ENCODE results near the gene HTR3E. TPM values are rescaled to one million over a fixed set of nuclear protein-coding genes. Genes with fewer than 3 reads are reported as not detected.
A peak's percentile ranks its signal among the peaks of the same experiment; 100 is the strongest.

HTR3E gene
- total RNA-seq, 3 donors from 2014 or later = not detected

DNA sequence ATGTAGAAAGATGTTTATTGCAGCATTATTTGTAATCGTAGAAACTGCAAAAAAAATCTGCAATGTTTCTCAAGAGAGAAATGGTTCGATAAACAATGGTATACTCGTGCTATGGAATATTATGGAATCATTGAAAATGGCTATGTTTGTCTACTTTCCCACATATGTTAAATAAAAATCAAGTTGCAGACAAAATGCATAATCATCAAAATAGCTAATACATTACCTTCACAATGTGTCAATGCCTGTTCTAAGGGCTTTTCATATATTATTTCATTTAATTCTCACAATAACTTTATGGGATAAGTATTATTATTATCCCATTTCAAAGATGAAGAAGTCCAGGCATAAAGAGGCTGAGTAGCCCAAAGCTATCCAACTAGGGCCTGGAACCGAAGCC lies 36.1 kb downstream of the HTR3E start:
- Histone ChIP-seq H3K4me3 (no peak overlapping the region), H3K27ac (no peak overlapping the region), H3K36me3 (no peaks in the 10 kb centered on the region), H3K9me3 (no peaks in the 10 kb centered on the region), H3K4me1 (peaks cover 0 to 7% of the 10 kb centered on the region in 2 donors), H3K27me3 (no peaks in the 10 kb centered on the region)
- DNase-seq (ENCODE audit: low spot score in 2 of 2) = no peak
- no peak for TF ChIP-seq POLR2A (IDR thresholded peaks at IDR 0.05)
- no peak for TF ChIP-seq POLR2AphosphoS5 (IDR thresholded peaks at IDR 0.05)
- intact Hi-C loops (cut with DNase I; ENCODE audit: low total_unique reads) = no loop called here

DNA sequence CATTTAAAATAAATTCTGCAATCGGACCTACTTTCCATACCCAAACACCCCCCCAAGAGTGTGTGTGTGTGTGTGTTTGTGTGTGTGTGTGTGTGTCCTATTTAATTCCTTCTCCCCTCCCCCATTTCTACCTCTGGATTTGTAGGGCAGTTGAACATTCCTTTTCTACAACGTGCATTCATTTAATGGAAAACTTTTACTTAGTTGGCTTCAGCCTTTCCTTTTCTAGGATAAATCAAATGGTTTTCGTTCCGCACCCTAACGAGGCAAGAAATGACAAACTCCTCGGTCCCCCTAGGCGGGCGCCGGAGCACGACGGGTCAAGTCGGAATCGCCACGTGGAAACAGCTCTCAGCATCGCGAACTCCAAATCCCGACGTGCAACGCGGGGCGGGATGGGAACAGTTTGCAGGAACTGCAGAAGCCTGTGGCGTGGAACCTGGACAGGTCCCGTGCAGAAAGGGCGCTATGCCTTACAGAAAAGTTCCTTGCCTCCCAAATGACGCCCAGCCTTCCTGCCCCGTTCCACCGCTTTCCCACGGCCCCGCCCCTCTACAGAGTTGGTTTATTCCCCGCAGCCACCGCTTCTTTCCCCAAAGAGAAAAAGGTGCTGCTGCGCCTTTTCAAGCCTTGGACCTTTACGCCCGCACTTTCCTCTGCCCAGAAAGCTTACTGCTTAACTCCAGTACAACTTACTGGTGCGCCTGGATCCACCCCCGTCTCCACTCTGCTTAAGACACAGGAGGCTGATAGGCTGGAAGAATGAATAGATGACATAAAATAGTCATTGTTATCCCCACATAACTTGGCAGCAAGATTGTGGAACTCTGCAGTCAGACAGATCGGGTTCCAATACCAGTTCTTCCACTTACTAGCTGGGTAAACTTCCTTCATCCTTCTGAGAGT lies 37.2 kb downstream of the HTR3E start:
- intact Hi-C loops (cut with DNase I; ENCODE audit: low total_unique reads) = no loop called here

DNA sequence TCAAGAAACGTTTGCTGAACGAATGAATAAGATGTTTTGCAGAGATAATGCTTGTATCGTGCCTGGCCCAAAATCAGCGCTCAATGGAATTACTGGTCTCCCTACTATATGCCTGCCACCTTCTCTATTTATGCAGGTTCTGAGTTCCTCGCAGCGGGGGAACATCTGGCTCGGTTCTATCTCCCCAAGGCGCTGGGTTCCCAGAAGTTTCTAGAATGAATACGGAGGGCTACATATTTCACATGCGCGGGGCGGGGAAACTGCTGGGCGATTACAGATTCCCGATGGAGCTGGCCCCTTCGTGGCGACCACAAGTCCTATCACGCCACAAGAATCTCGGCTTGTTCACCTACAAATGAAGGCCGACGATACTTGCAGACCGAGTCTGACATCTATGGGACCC lies 37.9 kb downstream of the HTR3E start:
- Histone ChIP-seq H3K27me3 (no peaks in the 10 kb centered on the region), H3K4me3 (peak overlapping the region; percentile 69 to 96 (median 82)), H3K4me1 (peaks cover 0 to 7% of the 10 kb centered on the region in 2 donors), H3K9me3 (no peaks in the 10 kb centered on the region), H3K36me3 (no peaks in the 10 kb centered on the region), H3K27ac (peak overlapping the region; percentile 88 to 96)
- intact Hi-C loops (cut with DNase I; ENCODE audit: low total_unique reads) = no loop called here
- DNase-seq (ENCODE audit: low spot score in 2 of 2) = peak; percentile 23 to 52
- TF ChIP-seq POLR2A (IDR thresholded peaks at IDR 0.05) = no peak
- TF ChIP-seq, protein P1, sequence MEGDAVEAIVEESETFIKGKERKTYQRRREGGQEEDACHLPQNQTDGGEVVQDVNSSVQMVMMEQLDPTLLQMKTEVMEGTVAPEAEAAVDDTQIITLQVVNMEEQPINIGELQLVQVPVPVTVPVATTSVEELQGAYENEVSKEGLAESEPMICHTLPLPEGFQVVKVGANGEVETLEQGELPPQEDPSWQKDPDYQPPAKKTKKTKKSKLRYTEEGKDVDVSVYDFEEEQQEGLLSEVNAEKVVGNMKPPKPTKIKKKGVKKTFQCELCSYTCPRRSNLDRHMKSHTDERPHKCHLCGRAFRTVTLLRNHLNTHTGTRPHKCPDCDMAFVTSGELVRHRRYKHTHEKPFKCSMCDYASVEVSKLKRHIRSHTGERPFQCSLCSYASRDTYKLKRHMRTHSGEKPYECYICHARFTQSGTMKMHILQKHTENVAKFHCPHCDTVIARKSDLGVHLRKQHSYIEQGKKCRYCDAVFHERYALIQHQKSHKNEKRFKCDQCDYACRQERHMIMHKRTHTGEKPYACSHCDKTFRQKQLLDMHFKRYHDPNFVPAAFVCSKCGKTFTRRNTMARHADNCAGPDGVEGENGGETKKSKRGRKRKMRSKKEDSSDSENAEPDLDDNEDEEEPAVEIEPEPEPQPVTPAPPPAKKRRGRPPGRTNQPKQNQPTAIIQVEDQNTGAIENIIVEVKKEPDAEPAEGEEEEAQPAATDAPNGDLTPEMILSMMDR (IDR thresholded peaks at IDR 0.05) = no peak
- no peak for TF ChIP-seq POLR2AphosphoS5 (IDR thresholded peaks at IDR 0.05)

More for the DNA sequence above, 37.2 kb downstream of the HTR3E start:
- peak overlapping the region; percentile 88 to 96 for H3K27ac ChIP-seq
- DNase-seq (ENCODE audit: low spot score in 2 of 2) = peak; percentile 70 to 80
- no peaks in the 10 kb centered on the region for H3K27me3 ChIP-seq
- no peaks in the 10 kb centered on the region for H3K9me3 ChIP-seq
- peaks cover 0 to 7% of the 10 kb centered on the region in 2 donors for H3K4me1 ChIP-seq
- H3K4me3 ChIP-seq = peak overlapping the region; percentile 69 to 96 (median 82)
- TF ChIP-seq, protein P1 (IDR thresholded peaks at IDR 0.05) = no peak
- TF ChIP-seq POLR2AphosphoS5 (IDR thresholded peaks at IDR 0.05) = peak in 2 of 3 donors; percentile 29 to 37
- H3K36me3 ChIP-seq = no peaks in the 10 kb centered on the region

DNA sequence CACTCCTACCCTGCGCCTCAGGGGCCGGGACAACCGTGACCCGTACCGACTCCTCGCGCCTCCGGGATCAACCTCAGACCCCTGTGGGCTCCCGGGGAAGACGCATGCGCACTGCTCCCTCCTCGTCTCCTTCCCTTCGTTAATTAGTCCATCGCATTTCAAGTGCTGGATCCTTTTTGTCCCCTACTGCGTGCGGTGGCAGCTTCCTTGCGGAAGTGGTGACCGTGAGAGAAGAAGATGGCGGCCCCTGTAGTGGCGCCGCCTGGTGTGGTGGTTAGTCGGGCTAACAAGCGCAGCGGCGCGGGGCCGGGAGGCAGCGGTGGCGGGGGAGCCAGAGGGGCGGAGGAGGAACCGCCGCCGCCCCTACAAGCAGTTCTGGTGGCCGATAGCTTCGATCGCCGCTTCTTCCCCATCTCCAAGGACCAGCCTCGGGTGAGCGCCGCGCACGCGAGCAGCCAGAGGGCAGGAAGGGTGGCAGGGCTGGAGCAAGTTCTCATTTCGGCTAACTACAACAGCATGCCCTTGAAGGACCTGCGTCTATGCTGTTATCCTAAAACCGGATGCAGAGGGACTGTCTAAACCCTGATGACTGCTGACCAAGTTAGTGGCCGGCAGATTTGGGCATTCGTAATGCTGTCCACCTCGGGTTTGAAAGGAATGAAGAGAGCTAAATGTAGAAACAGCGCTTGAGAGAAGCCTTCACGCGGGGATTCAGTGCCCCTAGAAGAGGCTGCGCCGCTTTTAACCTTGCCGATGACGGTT lies 38.5 kb downstream of the HTR3E start, which contains the start of gene EIF2B5:
TSS of gene EIF2B5 (plus strand) at position 210 of the 762 bp plus-strand sequence. CDS start at position 238, 28 bp downstream.
- Histone ChIP-seq H3K4me1 (peaks cover 0 to 7% of the 10 kb centered on the region in 2 donors), H3K27me3 (no peaks in the 10 kb centered on the region), H3K36me3 (no peaks in the 10 kb centered on the region), H3K27ac (peak within 1 kb of the TSS; percentile 88 to 96), H3K9me3 (no peaks in the 10 kb centered on the region), H3K4me3 (peak within 1 kb of the TSS; percentile 69 to 96 (median 82))
- intact Hi-C loops (cut with DNase I; ENCODE audit: low total_unique reads) = no loop called here
- TF ChIP-seq POLR2AphosphoS5 (IDR thresholded peaks at IDR 0.05) (peak; percentile 86 to 92 (median 92)), POLR2A (IDR thresholded peaks at IDR 0.05) (peak; percentile 67)
- TF ChIP-seq, protein P1 (IDR thresholded peaks at IDR 0.05) = peak in 2 of 3 donors; percentile 12 to 30
- DNase-seq (ENCODE audit: low spot score in 2 of 2) = peak; percentile 79 to 85

DNA sequence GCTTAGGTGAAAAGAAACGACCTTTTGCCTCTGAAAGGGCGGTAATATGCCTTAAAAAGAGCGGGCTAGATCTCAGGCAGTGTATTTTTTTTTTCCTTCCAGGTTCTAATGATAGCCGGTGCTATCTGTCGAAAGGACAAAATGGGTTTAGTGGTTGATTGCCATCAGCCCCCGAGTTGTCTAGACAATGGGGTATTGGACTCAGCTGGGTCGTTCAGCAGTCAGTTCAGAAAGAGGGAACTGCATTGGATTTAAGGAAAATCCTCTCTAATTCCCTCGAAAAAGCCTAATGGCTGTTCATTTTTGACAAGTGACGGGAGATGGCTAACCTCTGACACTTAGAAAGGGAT lies 39.0 kb downstream of the HTR3E start:
- TF ChIP-seq POLR2AphosphoS5 (IDR thresholded peaks at IDR 0.05) = no peak
- TF ChIP-seq, protein P1 (IDR thresholded peaks at IDR 0.05) = no peak
- no peak for TF ChIP-seq POLR2A (IDR thresholded peaks at IDR 0.05)
- Histone ChIP-seq H3K4me1 (peaks cover 0 to 7% of the 10 kb centered on the region in 2 donors), H3K4me3 (peak overlapping the region; percentile 69 to 96 (median 82)), H3K9me3 (no peaks in the 10 kb centered on the region), H3K27me3 (no peaks in the 10 kb centered on the region), H3K27ac (peak overlapping the region; percentile 88 to 96), H3K36me3 (no peaks in the 10 kb centered on the region)
- intact Hi-C loops (cut with DNase I; ENCODE audit: low total_unique reads) = no loop called here
- no peak for DNase-seq (ENCODE audit: low spot score in 2 of 2)
